HepG2 (cell line): ENCODE data around the gene MBTPS1. TPM values are rescaled to one million over a fixed set of nuclear protein-coding genes. Genes with fewer than 3 reads are reported as not detected.

Experiments used
- KAT8 ChIP-seq: IDR thresholded peaks from 2 replicates; pipeline ENCODE4 v1.6.1; 2016; ENCODE audit warnings: missing genetic modification reagents, missing compliant biosample characterization
- MTF1 ChIP-seq: sonication (generic); formaldehyde crosslinking; IDR thresholded peaks from 2 replicates; pipeline ENCODE4 v1.5.0; 2020; ENCODE audit warnings: missing genetic modification reagents
- NFIC ChIP-seq: IDR thresholded peaks from 2 replicates; pipeline ENCODE4 v1.6.1; 2012; ENCODE audit warnings: mild to moderate bottlenecking, low read length, inconsistent platforms
- SMAD9 ChIP-seq: sonication (generic); formaldehyde crosslinking; IDR thresholded peaks from 2 replicates; pipeline ENCODE4 v1.5.1; 2020; ENCODE audit warnings: mild to moderate bottlenecking, missing genetic modification reagents
- TBP ChIP-seq: sonication (generic); formaldehyde crosslinking; IDR thresholded peaks from 2 replicates; pipeline ENCODE4 v1.5.0; 2020; ENCODE audit warnings: missing genetic modification reagents
- ZNF550 ChIP-seq: sonication (generic); formaldehyde crosslinking; IDR thresholded peaks from 2 replicates; pipeline ENCODE4 v1.4.0; 2020; ENCODE audit warnings: mild to moderate bottlenecking, missing genetic modification reagents, borderline replicate concordance
- ZNF703 ChIP-seq: sonication (generic); formaldehyde crosslinking; IDR thresholded peaks from 2 replicates; pipeline ENCODE4 v1.5.1; 2020; ENCODE audit warnings: missing genetic modification reagents, mild to moderate bottlenecking, moderate library complexity, borderline replicate concordance
- polyA plus RNA-seq, 8 experiments: library from polyadenylated mRNA; depleted of rRNA in 3 of 8; stranded (reverse) in 7 of 8; unstranded in 1 of 8; fragments of >200 nt; fragmentation: Illumina TruSeq in 4 of 8; extraction: Trizol in 4 of 8; gene quantifications; 2 replicates each; pipeline versions ENCODE4 v1.2.1 to v1.2.3, GENCODE V29; 2011 to 2016; ENCODE audit warnings: low read depth in 4 of 8, missing spikeins in 1 of 8, mixed read lengths in 1 of 8; ENCODE audit not compliant: insufficient read depth in 1 of 8
- total RNA-seq, 5 experiments: library from RNA; depleted of rRNA; stranded (reverse); fragments of >200 nt; fragmentation: Illumina TruSeq; extraction: Trizol; gene quantifications; 2 replicates each; pipeline ENCODE4 v1.2.3, GENCODE V29; 2016; ENCODE audit warnings: low read depth in 1 of 5
- TF ChIP-seq, protein P1 (sequence below): sonication (generic); formaldehyde crosslinking; IDR thresholded peaks from 2 replicates; pipeline ENCODE4 v1.4.0; 2020; ENCODE audit warnings: missing genetic modification reagents
- TF ChIP-seq, protein P2 (sequence below): sonication (generic); formaldehyde crosslinking; IDR thresholded peaks from 2 replicates; pipeline ENCODE4 v1.4.0; 2020; ENCODE audit warnings: missing genetic modification reagents
- TF ChIP-seq, protein P3 (sequence below): sonication (generic); formaldehyde crosslinking; IDR thresholded peaks from 2 replicates; pipeline ENCODE4 v1.4.0; 2020; ENCODE audit warnings: mild to moderate bottlenecking, missing genetic modification reagents

MBTPS1 gene
- total and polyA plus RNA-seq, 2 of the 13 experiments (the other 11 are each of a cell fraction or from before 2014, with no cell fraction given): 56.7 to 91.3 TPM

DNA sequence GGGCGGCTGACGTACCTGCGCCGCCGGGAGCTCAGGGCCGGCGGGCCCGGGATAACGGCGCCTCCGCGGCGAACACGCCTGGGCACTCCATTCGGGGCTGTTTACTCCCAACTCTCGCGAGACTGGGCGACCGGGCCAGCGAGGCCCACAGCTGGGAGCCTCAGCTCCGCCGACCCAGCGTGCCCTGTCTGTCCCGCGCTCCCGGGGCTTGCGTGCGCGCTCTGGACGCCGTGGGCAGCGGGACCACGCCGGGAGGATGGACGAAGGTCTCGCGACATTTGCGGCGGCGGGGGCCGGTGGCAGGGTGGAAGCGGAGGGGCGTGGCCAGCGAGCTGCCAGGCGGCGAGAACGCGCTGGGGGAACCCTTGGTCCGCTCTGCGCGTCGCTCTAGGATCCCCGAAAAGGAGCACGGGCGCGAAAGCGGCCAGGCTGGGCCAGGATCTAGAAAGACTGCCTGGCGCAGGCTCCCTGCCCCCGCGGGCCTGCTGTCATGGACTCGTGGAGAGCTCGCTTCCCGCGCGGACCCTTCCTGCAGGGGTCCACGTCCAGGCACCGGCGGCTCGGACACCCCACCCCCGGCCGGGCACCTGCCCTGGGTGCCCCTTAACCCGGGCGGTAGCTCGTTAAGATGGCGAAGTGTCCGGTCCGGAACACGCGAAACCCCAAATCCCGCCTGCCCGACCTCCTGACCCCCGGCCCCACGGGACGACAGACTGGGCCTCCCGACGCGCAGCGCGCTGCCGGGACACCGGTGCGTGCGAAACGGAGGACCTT, at the start of gene MBTPS1 (continued):
- 0 out of 2 replicates have a peak, but pooled peaks have one; percentile 72 for TF ChIP-seq SMAD9 (CRISPR knock-in tag)
- peak; percentile 34; the same call in 1 of the 2 replicates for TF ChIP-seq ZNF703
- peak; percentile 93 for TF ChIP-seq KAT8
- TF ChIP-seq, protein P1, sequence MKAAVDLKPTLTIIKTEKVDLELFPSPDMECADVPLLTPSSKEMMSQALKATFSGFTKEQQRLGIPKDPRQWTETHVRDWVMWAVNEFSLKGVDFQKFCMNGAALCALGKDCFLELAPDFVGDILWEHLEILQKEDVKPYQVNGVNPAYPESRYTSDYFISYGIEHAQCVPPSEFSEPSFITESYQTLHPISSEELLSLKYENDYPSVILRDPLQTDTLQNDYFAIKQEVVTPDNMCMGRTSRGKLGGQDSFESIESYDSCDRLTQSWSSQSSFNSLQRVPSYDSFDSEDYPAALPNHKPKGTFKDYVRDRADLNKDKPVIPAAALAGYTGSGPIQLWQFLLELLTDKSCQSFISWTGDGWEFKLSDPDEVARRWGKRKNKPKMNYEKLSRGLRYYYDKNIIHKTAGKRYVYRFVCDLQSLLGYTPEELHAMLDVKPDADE (CRISPR knock-in tag): peak; percentile 40; the same call in 1 of the 2 replicates
- peak; percentile 91 for TF ChIP-seq ZNF550 (CRISPR knock-in tag)
- no peak for TF ChIP-seq MTF1 (CRISPR knock-in tag)
- no peak; the same call in 1 of the 2 replicates for TF ChIP-seq NFIC
- TF ChIP-seq TBP (CRISPR knock-in tag): peak; percentile 55; the same call in 1 of the 2 replicates
- TF ChIP-seq, protein P2, sequence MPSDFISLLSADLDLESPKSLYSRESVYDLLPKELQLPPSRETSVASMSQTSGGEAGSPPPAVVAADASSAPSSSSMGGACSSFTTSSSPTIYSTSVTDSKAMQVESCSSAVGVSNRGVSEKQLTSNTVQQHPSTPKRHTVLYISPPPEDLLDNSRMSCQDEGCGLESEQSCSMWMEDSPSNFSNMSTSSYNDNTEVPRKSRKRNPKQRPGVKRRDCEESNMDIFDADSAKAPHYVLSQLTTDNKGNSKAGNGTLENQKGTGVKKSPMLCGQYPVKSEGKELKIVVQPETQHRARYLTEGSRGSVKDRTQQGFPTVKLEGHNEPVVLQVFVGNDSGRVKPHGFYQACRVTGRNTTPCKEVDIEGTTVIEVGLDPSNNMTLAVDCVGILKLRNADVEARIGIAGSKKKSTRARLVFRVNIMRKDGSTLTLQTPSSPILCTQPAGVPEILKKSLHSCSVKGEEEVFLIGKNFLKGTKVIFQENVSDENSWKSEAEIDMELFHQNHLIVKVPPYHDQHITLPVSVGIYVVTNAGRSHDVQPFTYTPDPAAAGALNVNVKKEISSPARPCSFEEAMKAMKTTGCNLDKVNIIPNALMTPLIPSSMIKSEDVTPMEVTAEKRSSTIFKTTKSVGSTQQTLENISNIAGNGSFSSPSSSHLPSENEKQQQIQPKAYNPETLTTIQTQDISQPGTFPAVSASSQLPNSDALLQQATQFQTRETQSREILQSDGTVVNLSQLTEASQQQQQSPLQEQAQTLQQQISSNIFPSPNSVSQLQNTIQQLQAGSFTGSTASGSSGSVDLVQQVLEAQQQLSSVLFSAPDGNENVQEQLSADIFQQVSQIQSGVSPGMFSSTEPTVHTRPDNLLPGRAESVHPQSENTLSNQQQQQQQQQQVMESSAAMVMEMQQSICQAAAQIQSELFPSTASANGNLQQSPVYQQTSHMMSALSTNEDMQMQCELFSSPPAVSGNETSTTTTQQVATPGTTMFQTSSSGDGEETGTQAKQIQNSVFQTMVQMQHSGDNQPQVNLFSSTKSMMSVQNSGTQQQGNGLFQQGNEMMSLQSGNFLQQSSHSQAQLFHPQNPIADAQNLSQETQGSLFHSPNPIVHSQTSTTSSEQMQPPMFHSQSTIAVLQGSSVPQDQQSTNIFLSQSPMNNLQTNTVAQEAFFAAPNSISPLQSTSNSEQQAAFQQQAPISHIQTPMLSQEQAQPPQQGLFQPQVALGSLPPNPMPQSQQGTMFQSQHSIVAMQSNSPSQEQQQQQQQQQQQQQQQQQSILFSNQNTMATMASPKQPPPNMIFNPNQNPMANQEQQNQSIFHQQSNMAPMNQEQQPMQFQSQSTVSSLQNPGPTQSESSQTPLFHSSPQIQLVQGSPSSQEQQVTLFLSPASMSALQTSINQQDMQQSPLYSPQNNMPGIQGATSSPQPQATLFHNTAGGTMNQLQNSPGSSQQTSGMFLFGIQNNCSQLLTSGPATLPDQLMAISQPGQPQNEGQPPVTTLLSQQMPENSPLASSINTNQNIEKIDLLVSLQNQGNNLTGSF (CRISPR knock-in tag): peak; percentile 9; the same call in 1 of the 2 replicates
- TF ChIP-seq, protein P3, sequence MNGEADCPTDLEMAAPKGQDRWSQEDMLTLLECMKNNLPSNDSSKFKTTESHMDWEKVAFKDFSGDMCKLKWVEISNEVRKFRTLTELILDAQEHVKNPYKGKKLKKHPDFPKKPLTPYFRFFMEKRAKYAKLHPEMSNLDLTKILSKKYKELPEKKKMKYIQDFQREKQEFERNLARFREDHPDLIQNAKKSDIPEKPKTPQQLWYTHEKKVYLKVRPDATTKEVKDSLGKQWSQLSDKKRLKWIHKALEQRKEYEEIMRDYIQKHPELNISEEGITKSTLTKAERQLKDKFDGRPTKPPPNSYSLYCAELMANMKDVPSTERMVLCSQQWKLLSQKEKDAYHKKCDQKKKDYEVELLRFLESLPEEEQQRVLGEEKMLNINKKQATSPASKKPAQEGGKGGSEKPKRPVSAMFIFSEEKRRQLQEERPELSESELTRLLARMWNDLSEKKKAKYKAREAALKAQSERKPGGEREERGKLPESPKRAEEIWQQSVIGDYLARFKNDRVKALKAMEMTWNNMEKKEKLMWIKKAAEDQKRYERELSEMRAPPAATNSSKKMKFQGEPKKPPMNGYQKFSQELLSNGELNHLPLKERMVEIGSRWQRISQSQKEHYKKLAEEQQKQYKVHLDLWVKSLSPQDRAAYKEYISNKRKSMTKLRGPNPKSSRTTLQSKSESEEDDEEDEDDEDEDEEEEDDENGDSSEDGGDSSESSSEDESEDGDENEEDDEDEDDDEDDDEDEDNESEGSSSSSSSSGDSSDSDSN (CRISPR knock-in tag): peak; percentile 95
